PC-3 (cell line): ENCODE measurements around the gene KIF9. TPM values are rescaled to one million over a fixed set of nuclear protein-coding genes. Genes with fewer than 3 reads are reported as not detected.

Experiments
- ATAC-seq: fragments of 200-7000 bp; cut with Tn5 transposase; 2 replicates; pipeline ENCODE4 v1.9.1; 2020; ENCODE audit warnings: mild to moderate bottlenecking, moderate library complexity
- BruUV-seq: library from RNA; stranded (reverse); fragments of 400-500 nt; replicated peaks from 2 replicates; lab custom pipeline; 2021; lab: Mats Ljungman, UMichigan
- CTCF ChIA-PET: fragments of 300-600 bp; sonication (Branson Sonifier 250); formaldehyde crosslinking; loops from one replicate; lab custom pipeline; 2022; ENCODE audit warnings: antibody characterized with exemption; lab: Charles Lee
- POLR2A ChIA-PET: fragments of 300-600 bp; sonication (Branson Sonifier 250); formaldehyde crosslinking; loops from one replicate; lab custom pipeline; 2022; ENCODE audit warnings: antibody characterized with exemption; ENCODE audit not compliant: unreplicated experiment; lab: Charles Lee
- DNase-seq: peaks from one replicate; pipeline ENCODE4 v3.0.0-alpha.2; 2015
- H2AFZ ChIP-seq: fragments of 300-600 bp; sonication (generic); 2 replicates; pipeline ENCODE4 v1.6.0; 2016; ENCODE audit warnings: antibody characterized with exemption, low read length
- H3F3A ChIP-seq: fragments of 300-600 bp; sonication (generic); one replicate; pipeline ENCODE4 v1.6.0; 2017; ENCODE audit warnings: antibody characterized with exemption, low read length, control low read depth, mild to moderate bottlenecking; ENCODE audit not compliant: unreplicated experiment
- H3K27ac ChIP-seq: fragments of 300-600 bp; sonication (generic); 2 replicates; pipeline ENCODE4 v1.5.1; 2016; ENCODE audit warnings: mild to moderate bottlenecking, low read length
- H3K27me3 ChIP-seq: fragments of 300-600 bp; sonication (generic); 2 replicates; pipeline ENCODE4 v1.6.1; 2016; ENCODE audit warnings: low read length, mixed read lengths
- H3K36me3 ChIP-seq: fragments of 300-600 bp; sonication (generic); 2 replicates; pipeline ENCODE4 v1.6.1; 2016; ENCODE audit warnings: low read depth, mixed run types, low read length, mixed read lengths
- H3K4me1 ChIP-seq: fragments of 300-600 bp; sonication (generic); 2 replicates; pipeline ENCODE4 v1.5.1; 2016; ENCODE audit warnings: low read length; ENCODE audit not compliant: insufficient read depth
- H3K4me2 ChIP-seq: fragments of 300-600 bp; sonication (generic); 2 replicates; pipeline ENCODE4 v1.6.0; 2016; ENCODE audit warnings: low read length
- H3K4me3 ChIP-seq: fragments of 300-600 bp; sonication (generic); 2 replicates; pipeline ENCODE4 v1.5.1; 2016; ENCODE audit warnings: mild to moderate bottlenecking, low read length, mixed read lengths
- H3K79me2 ChIP-seq: fragments of 300-600 bp; sonication (generic); 2 replicates; pipeline ENCODE4 v1.6.1; 2017; ENCODE audit warnings: low read length, mixed read lengths
- H3K9ac ChIP-seq: fragments of 300-600 bp; sonication (generic); 2 replicates; pipeline ENCODE4 v1.6.0; 2016; ENCODE audit warnings: mild to moderate bottlenecking, low read length
- H3K9me2 ChIP-seq: fragments of 300-600 bp; sonication (generic); replicated peaks from 2 replicates; pipeline ENCODE4 v1.6.1; 2016; ENCODE audit warnings: mixed run types, low read length, mixed read lengths
- H3K9me3 ChIP-seq: fragments of 300-600 bp; sonication (generic); 2 replicates; pipeline ENCODE4 v1.6.1; 2016; ENCODE audit warnings: low read length, mixed read lengths
- H4K20me1 ChIP-seq: fragments of 300-600 bp; sonication (generic); 2 replicates; pipeline ENCODE4 v1.6.1; 2016; ENCODE audit warnings: low read length, mixed read lengths
- EZH2 ChIP-seq: fragments of 300-600 bp; sonication (generic); IDR thresholded peaks from one replicate; pipeline ENCODE4 v1.6.1; 2017; ENCODE audit warnings: antibody characterized with exemption, mild to moderate bottlenecking, low read length; ENCODE audit not compliant: unreplicated experiment
- EZH2phosphoT487 ChIP-seq: fragments of 300-600 bp; sonication (generic); IDR thresholded peaks from 2 replicates; pipeline ENCODE4 v1.6.1; 2018; ENCODE audit warnings: mild to moderate bottlenecking, antibody characterized with exemption, low read length, borderline replicate concordance
- intact Hi-C: fragments of 100-400 bp; cut with micrococcal nuclease; formaldehyde crosslinking; loops from 2 replicates; pipeline ENCODE4 v1.9.0; 2023
- total RNA-seq: library from RNA; depleted of rRNA; stranded (reverse); fragments of >200 nt; gene quantifications from 2 replicates; pipeline ENCODE4 v1.2.3, GENCODE V29; 2014
- TF ChIP-seq, protein P1 (sequence below): fragments of 300-600 bp; sonication (generic); conservative IDR thresholded peaks from 2 replicates; pipeline ENCODE4 v1.5.1; 2017; ENCODE audit warnings: antibody characterized with exemption, low read depth, mild to moderate bottlenecking, low read length

The KIF9 gene
- total RNA-seq, 1 experiment from 2014 or later: 22.7 TPM

DNA sequence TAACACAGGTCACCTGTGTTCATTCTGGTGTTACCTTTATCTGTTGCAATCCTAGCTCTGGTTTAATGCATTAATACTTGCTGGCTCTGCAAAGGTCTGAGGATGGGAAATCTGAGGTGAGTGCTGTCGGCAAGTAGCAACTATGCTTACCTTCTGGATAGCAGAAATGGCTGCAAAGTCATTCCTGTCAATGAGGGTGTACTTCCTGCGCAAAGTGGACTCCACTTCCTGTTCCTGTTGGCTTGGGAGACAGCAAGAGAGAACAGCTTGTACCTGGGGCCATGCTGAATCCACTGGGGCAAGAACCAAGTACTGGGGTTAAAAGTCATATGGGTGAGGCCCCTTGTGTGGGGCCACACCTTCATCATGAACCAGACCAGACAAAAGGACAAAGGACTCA, 37.3 kb downstream of the KIF9 start:
- intact Hi-C loops: no loop called here
- H3K79me2 ChIP-seq: no peaks in the 10 kb centered on the region
- no peaks in the 10 kb centered on the region for H3K9me2 ChIP-seq
- H3K27ac ChIP-seq: no peak overlapping the region
- no TSS peak for BruUV-seq
- no peak overlapping the region for H2AFZ ChIP-seq
- no peaks in the 10 kb centered on the region for H3F3A ChIP-seq
- H3K4me3 ChIP-seq: no peak overlapping the region
- H3K36me3 ChIP-seq: no peaks in the 10 kb centered on the region
- no peaks in the 10 kb centered on the region for H3K9me3 ChIP-seq
- no peaks in the 10 kb centered on the region for H3K4me1 ChIP-seq
- DNase-seq (no peak), ATAC-seq (no peak)
- CTCF ChIA-PET: no interaction called here
- POLR2A ChIA-PET: no interaction called here
- TF ChIP-seq, protein P1, sequence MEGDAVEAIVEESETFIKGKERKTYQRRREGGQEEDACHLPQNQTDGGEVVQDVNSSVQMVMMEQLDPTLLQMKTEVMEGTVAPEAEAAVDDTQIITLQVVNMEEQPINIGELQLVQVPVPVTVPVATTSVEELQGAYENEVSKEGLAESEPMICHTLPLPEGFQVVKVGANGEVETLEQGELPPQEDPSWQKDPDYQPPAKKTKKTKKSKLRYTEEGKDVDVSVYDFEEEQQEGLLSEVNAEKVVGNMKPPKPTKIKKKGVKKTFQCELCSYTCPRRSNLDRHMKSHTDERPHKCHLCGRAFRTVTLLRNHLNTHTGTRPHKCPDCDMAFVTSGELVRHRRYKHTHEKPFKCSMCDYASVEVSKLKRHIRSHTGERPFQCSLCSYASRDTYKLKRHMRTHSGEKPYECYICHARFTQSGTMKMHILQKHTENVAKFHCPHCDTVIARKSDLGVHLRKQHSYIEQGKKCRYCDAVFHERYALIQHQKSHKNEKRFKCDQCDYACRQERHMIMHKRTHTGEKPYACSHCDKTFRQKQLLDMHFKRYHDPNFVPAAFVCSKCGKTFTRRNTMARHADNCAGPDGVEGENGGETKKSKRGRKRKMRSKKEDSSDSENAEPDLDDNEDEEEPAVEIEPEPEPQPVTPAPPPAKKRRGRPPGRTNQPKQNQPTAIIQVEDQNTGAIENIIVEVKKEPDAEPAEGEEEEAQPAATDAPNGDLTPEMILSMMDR: no peak
- TF ChIP-seq EZH2 (no peak), EZH2phosphoT487 (no peak)
- no peak overlapping the region for H3K9ac ChIP-seq
- no peak overlapping the region for H3K4me2 ChIP-seq
- no peaks in the 10 kb centered on the region for H3K27me3 ChIP-seq
- H4K20me1 ChIP-seq: no peaks in the 10 kb centered on the region

DNA sequence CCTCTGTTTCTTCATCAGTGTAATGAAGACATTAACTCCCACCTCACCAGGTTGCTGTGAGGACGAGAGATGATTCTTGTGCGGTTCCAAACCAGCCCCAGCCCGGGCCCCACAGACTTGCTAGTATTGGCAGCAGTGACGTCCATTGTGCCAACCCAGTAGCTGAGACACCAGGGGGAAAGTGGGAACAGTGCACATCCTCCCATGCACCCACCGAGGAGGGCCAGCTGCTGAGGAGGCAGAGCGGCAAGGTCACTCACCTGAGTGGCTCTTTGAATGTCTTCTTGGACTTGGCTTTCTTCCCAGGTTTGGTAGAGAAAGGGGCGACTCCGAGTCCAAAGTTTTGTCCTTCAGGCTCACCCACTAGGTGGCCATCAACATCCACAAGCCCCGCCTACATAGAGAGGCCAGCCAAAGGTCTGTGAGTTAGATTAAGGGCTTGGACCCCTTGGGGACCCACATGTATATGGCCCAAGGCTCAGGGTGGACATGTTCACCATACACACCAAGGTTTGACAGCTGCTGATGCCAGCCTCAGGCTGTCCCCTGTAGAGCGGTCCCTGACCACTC, 38.0 kb downstream of the KIF9 start:
- no peaks in the 10 kb centered on the region for H3K9me3 ChIP-seq
- H3K4me2 ChIP-seq: no peak overlapping the region
- CTCF ChIA-PET: no interaction called here
- H4K20me1 ChIP-seq: no peaks in the 10 kb centered on the region
- intact Hi-C loops: no loop called here
- no peaks in the 10 kb centered on the region for H3K36me3 ChIP-seq
- no peaks in the 10 kb centered on the region for H3F3A ChIP-seq
- no peak overlapping the region for H3K4me3 ChIP-seq
- no peaks in the 10 kb centered on the region for H3K4me1 ChIP-seq
- ATAC-seq: no peak
- POLR2A ChIA-PET: no interaction called here
- H3K9me2 ChIP-seq: no peaks in the 10 kb centered on the region
- H2AFZ ChIP-seq: no peak overlapping the region
- TF ChIP-seq, protein P1: no peak
- TF ChIP-seq EZH2 (no peak), EZH2phosphoT487 (no peak)
- BruUV-seq: no TSS peak
- no peak for DNase-seq
- no peak overlapping the region for H3K27ac ChIP-seq
- no peak overlapping the region for H3K9ac ChIP-seq
- H3K79me2 ChIP-seq: no peaks in the 10 kb centered on the region
- H3K27me3 ChIP-seq: no peaks in the 10 kb centered on the region

DNA sequence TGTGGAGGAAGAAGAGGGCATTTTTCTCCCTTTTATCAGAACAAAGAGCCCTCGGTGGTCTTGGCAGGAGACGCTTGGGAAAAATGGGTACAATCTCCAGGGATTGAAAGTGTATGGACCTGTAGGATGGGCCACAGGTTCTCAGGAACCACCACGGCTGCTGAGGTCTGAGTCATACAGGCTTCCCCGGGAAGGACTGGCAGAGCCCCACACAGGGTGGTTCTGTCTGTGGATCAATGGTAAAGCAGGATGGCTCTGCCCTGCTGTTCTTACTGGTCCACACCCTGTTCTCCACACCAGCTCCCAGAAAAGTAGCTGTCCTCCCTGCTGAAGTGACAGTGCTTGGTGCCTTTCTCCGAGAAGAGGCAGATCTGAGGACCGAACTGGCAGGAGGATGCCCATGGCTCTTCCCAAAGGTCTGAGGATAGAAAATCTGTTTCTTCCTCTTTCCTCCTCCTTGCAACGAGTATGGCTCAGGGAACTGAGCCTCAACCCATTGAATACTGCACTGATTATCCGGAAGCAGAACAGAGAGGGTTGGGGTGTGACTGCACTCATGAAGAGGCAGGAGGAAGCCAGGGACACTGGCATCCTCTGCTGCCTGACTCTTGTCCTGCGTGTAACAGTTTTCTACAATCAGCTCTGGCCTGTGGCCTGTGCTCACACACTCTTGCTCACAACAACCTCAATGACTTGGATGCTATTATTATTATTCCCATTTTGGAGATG, 39.0 kb downstream of the KIF9 start:
- Histone ChIP-seq H3F3A (no peaks in the 10 kb centered on the region), H3K4me3 (no peak overlapping the region), H3K79me2 (no peaks in the 10 kb centered on the region), H2AFZ (no peak overlapping the region), H3K9me3 (no peaks in the 10 kb centered on the region), H3K27ac (no peak overlapping the region), H4K20me1 (no peaks in the 10 kb centered on the region), H3K4me2 (no peak overlapping the region), H3K9me2 (no peaks in the 10 kb centered on the region), H3K27me3 (no peaks in the 10 kb centered on the region), H3K4me1 (no peaks in the 10 kb centered on the region), H3K9ac (no peak overlapping the region), H3K36me3 (no peaks in the 10 kb centered on the region)
- ChIA-PET CTCF (no interaction called here), POLR2A (no interaction called here)
- ATAC-seq: no peak
- TF ChIP-seq EZH2 (no peak), EZH2phosphoT487 (no peak)
- TF ChIP-seq, protein P1: no peak
- DNase-seq: no peak
- BruUV-seq: no TSS peak
- intact Hi-C loops: no loop called here
